GM23338 (cell line): ENCODE results near the gene SIGLEC8. TPM values are rescaled to one million over a fixed set of nuclear protein-coding genes. Genes with fewer than 3 reads are reported as not detected.

Experiments
- ATAC-seq: fragments of 200-7000 bp; cut with Tn5 transposase; 3 replicates; pipeline ENCODE4 v1.9.1; 2020
- DNase-seq: peaks from one replicate; pipeline ENCODE4 v3.0.0-alpha.2; 2015; ENCODE audit warnings: low spot score
- H2AFZ ChIP-seq: fragments of 200-600 bp; sonication (generic); 2 replicates; pipeline ENCODE4 v1.8.0; 2016; ENCODE audit warnings: antibody characterized with exemption, mild to moderate bottlenecking, moderate library complexity
- H3F3A ChIP-seq: fragments of 200-600 bp; sonication (generic); replicated peaks from 2 replicates; pipeline ENCODE4 v1.8.0; 2017; ENCODE audit warnings: antibody characterized with exemption, mixed run types, low read depth
- H3K27ac ChIP-seq: fragments of 200-600 bp; sonication (generic); 2 replicates; pipeline ENCODE4 v1.6.1; 2016; ENCODE audit warnings: low read depth
- H3K27me3 ChIP-seq: fragments of 200-600 bp; sonication (generic); 2 replicates; pipeline ENCODE4 v1.8.0; 2016; ENCODE audit warnings: mild to moderate bottlenecking, mixed run types, moderate library complexity; ENCODE audit not compliant: insufficient read depth
- H3K36me3 ChIP-seq: fragments of 200-600 bp; sonication (generic); 2 replicates; pipeline ENCODE4 v1.8.0; 2016; ENCODE audit warnings: mild to moderate bottlenecking; ENCODE audit not compliant: insufficient read depth
- H3K4me1 ChIP-seq: fragments of 200-600 bp; sonication (generic); 2 replicates; pipeline ENCODE4 v1.8.0; 2016; ENCODE audit warnings: mild to moderate bottlenecking, moderate library complexity; ENCODE audit not compliant: insufficient read depth
- H3K4me2 ChIP-seq: fragments of 200-600 bp; sonication (generic); 2 replicates; pipeline ENCODE4 v1.7.1; 2017; ENCODE audit warnings: mixed run types
- H3K4me3 ChIP-seq: fragments of 200-600 bp; sonication (generic); 2 replicates; pipeline ENCODE4 v1.6.1; 2016; ENCODE audit warnings: mixed run types
- H3K79me2 ChIP-seq: fragments of 200-600 bp; sonication (generic); replicated peaks from 2 replicates; pipeline ENCODE4 v1.8.0; 2017; ENCODE audit warnings: mild to moderate bottlenecking; ENCODE audit not compliant: insufficient read depth
- H3K9me2 ChIP-seq: fragments of 200-600 bp; sonication (generic); 2 replicates; pipeline ENCODE4 v1.8.0; 2017; ENCODE audit not compliant: insufficient read depth
- H4K20me1 ChIP-seq: fragments of 200-600 bp; sonication (generic); replicated peaks from 2 replicates; pipeline ENCODE4 v1.8.0; 2017; ENCODE audit warnings: mild to moderate bottlenecking; ENCODE audit not compliant: insufficient read depth
- H3K27ac Mint-ChIP-seq: 2 replicates; pipeline ENCODE4 v1.8.0; 2020; ENCODE audit warnings: inconsistent platforms, mild to moderate bottlenecking, moderate library complexity, mixed read lengths
- H3K27me3 Mint-ChIP-seq: 3 replicates; pipeline ENCODE4 v1.8.0; 2022; ENCODE audit warnings: low read depth, mild to moderate bottlenecking, moderate library complexity, mixed read lengths, inconsistent platforms; ENCODE audit not compliant: insufficient read depth, poor library complexity
- H3K36me3 Mint-ChIP-seq: 3 replicates; pipeline ENCODE4 v1.8.0; 2021; ENCODE audit warnings: low read depth, mild to moderate bottlenecking, inconsistent platforms, moderate library complexity, mixed read lengths
- H3K4me1 Mint-ChIP-seq: 3 replicates; pipeline ENCODE4 v1.8.0; 2020; ENCODE audit warnings: mild to moderate bottlenecking, inconsistent platforms, mixed read lengths
- H3K4me3 Mint-ChIP-seq: 3 replicates; pipeline ENCODE4 v1.8.0; 2021; ENCODE audit warnings: moderate library complexity, mild to moderate bottlenecking, inconsistent platforms, mixed read lengths
- H3K9me3 Mint-ChIP-seq: 3 replicates; pipeline ENCODE4 v1.8.0; 2020; ENCODE audit warnings: moderate library complexity, mild to moderate bottlenecking, inconsistent platforms, mixed read lengths
- CTCF ChIP-seq, 2 experiments: fragments of 200-600 bp in 1 of 2; sonication (generic) in 1 of 2; conservative IDR thresholded peaks; 2 replicates each; pipeline versions ENCODE4 v1.5.1 to v1.6.1; 2016 to 2017; ENCODE audit warnings: antibody characterized with exemption in 2 of 2, low read depth in 2 of 2, mild to moderate bottlenecking in 2 of 2, moderate library complexity in 1 of 2
- NANOG ChIP-seq: IDR thresholded peaks from 2 replicates; pipeline ENCODE4 v1.6.1; 2016; ENCODE audit warnings: antibody characterized with exemption, borderline replicate concordance
- POLR2AphosphoS5 ChIP-seq: IDR thresholded peaks from 2 replicates; pipeline ENCODE4 v1.6.1; 2016; ENCODE audit warnings: antibody characterized with exemption, low read depth
- polyA plus RNA-seq: library from polyadenylated mRNA; unstranded; fragments of >200 nt; fragmentation: Nextera tagmentation; extraction: Ambion mirVana; gene quantifications from 2 replicates; pipeline ENCODE4 v1.2.1, GENCODE V29; 2016
- total RNA-seq: library from RNA; depleted of rRNA; stranded (reverse); fragments of >200 nt; shearing (Covaris generic); gene quantifications from 2 replicates; pipeline ENCODE4 v1.2.3, GENCODE V29; 2014
- TF ChIP-seq, protein P1 (sequence below): fragments of 250-450 bp; sonication (Bioruptor Pico); IDR thresholded peaks from 2 replicates; pipeline ENCODE4 v1.5.0; 2020; ENCODE audit warnings: mild to moderate bottlenecking, moderate library complexity

The SIGLEC8 gene
- total and polyA plus RNA-seq, 2 experiments from 2014 or later: not detected

DNA sequence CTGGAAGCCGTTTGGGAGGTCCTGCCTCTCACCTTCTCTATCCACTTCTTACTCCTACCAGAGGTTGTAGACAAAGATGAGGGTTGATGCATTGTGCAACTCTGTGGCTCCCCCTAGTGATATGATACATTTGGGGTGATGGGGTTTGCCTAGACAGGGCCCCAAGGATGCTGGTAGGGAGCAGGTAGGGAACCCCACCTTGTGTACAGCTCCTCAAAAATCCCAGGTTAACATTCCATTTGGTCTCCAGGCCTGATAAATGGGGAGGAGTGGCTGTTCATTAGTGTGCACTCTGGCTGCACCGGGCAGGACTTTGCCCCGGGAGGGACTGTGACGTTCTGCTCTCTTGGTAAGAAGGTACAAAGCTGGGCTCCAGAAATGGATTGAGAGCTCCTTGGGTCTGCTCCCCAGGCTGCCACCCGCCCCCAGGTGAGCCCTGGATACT is 19.2 kb downstream of the SIGLEC8 start:
- Mint-ChIP-seq H3K4me1 (no peaks in the 10 kb centered on the region; the same call in 2 of the 3 replicates), H3K27ac (no peak overlapping the region), H3K4me3 (no peak overlapping the region), H3K9me3 (peaks cover 4% of the 10 kb centered on the region; the same call in 1 of the 3 replicates), H3K27me3 (peaks cover 8% of the 10 kb centered on the region), H3K36me3 (no peaks in the 10 kb centered on the region)
- DNase-seq (peak; percentile 76), ATAC-seq (peak; percentile 92)
- no peaks in the 10 kb centered on the region for H3K79me2 ChIP-seq
- H3K4me2 ChIP-seq: no peak overlapping the region
- no peak overlapping the region for H3K27ac ChIP-seq
- H3K27me3 ChIP-seq: no peaks in the 10 kb centered on the region
- no peaks in the 10 kb centered on the region; the same call in 1 of the 2 replicates for H3K4me1 ChIP-seq
- no peaks in the 10 kb centered on the region for H3F3A ChIP-seq
- no peaks in the 10 kb centered on the region; the same call in 1 of the 2 replicates for H3K36me3 ChIP-seq
- H3K4me3 ChIP-seq: no peak overlapping the region
- peak; percentile 76 to 96 for TF ChIP-seq CTCF (conservative IDR thresholded peaks at IDR 0.05; ENCODE audit: low read depth in 2 of 2)
- TF ChIP-seq, protein P1, sequence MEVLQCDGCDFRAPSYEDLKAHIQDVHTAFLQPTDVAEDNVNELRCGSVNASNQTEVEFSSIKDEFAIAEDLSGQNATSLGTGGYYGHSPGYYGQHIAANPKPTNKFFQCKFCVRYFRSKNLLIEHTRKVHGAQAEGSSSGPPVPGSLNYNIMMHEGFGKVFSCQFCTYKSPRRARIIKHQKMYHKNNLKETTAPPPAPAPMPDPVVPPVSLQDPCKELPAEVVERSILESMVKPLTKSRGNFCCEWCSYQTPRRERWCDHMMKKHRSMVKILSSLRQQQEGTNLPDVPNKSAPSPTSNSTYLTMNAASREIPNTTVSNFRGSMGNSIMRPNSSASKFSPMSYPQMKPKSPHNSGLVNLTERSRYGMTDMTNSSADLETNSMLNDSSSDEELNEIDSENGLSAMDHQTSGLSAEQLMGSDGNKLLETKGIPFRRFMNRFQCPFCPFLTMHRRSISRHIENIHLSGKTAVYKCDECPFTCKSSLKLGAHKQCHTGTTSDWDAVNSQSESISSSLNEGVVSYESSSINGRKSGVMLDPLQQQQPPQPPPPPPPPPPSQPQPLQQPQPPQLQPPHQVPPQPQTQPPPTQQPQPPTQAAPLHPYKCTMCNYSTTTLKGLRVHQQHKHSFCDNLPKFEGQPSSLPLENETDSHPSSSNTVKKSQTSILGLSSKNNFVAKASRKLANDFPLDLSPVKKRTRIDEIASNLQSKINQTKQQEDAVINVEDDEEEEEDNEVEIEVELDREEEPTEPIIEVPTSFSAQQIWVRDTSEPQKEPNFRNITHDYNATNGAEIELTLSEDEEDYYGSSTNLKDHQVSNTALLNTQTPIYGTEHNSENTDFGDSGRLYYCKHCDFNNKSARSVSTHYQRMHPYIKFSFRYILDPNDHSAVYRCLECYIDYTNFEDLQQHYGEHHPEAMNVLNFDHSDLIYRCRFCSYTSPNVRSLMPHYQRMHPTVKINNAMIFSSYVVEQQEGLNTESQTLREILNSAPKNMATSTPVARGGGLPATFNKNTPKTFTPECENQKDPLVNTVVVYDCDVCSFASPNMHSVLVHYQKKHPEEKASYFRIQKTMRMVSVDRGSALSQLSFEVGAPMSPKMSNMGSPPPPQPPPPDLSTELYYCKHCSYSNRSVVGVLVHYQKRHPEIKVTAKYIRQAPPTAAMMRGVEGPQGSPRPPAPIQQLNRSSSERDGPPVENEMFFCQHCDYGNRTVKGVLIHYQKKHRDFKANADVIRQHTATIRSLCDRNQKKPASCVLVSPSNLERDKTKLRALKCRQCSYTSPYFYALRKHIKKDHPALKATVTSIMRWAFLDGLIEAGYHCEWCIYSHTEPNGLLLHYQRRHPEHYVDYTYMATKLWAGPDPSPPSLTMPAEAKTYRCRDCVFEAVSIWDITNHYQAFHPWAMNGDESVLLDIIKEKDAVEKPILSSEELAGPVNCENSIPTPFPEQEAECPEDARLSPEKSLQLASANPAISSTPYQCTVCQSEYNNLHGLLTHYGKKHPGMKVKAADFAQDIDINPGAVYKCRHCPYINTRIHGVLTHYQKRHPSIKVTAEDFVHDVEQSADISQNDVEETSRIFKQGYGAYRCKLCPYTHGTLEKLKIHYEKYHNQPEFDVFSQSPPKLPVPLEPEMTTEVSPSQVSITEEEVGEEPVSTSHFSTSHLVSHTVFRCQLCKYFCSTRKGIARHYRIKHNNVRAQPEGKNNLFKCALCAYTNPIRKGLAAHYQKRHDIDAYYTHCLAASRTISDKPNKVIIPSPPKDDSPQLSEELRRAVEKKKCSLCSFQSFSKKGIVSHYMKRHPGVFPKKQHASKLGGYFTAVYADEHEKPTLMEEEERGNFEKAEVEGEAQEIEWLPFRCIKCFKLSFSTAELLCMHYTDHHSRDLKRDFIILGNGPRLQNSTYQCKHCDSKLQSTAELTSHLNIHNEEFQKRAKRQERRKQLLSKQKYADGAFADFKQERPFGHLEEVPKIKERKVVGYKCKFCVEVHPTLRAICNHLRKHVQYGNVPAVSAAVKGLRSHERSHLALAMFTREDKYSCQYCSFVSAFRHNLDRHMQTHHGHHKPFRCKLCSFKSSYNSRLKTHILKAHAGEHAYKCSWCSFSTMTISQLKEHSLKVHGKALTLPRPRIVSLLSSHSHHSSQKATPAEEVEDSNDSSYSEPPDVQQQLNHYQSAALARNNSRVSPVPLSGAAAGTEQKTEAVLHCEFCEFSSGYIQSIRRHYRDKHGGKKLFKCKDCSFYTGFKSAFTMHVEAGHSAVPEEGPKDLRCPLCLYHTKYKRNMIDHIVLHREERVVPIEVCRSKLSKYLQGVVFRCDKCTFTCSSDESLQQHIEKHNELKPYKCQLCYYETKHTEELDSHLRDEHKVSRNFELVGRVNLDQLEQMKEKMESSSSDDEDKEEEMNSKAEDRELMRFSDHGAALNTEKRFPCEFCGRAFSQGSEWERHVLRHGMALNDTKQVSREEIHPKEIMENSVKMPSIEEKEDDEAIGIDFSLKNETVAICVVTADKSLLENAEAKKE (CRISPR knock-in tag): no peak
- no peak for TF ChIP-seq NANOG
- no peak for TF ChIP-seq POLR2AphosphoS5
- H2AFZ ChIP-seq: 0 out of 2 replicates have a peak overlapping the region, but pooled peaks have one; percentile 18
- no peaks in the 10 kb centered on the region for H4K20me1 ChIP-seq
- H3K9me2 ChIP-seq: no peaks in the 10 kb centered on the region
